GM12891 (cell line): Measurements from ENCODE around the gene SEMA6A. TPM values are rescaled to one million over a fixed set of nuclear protein-coding genes. Genes with fewer than 3 reads are reported as not detected.

ENCODE experiments used
- DNase-seq: peaks from one replicate; pipeline ENCODE4 v3.0.0; 2011; ENCODE audit warnings: low spot score; ENCODE audit not compliant: insufficient read length
- FAIRE-seq: peaks from 2 replicates; lab custom pipeline; 2011; peaks lifted over from hg19 to GRCh38; lab: Jason Lieb, UNC
- PAX5 ChIP-seq: IDR thresholded peaks from 2 replicates; pipeline ENCODE4 v1.6.1; 2011; ENCODE audit warnings: low read length, moderate library complexity, mild to moderate bottlenecking; ENCODE audit not compliant: insufficient read depth, severe bottlenecking
- POLR2A ChIP-seq: IDR thresholded peaks from 2 replicates; pipeline ENCODE4 v1.6.1; 2011; ENCODE audit warnings: low read depth, low read length, control low read depth
- POLR2AphosphoS5 ChIP-seq: IDR thresholded peaks from 2 replicates; pipeline ENCODE4 v1.6.1; 2011; ENCODE audit warnings: low read depth, low read length, control low read depth
- POU2F2 ChIP-seq: IDR thresholded peaks from 2 replicates; pipeline ENCODE4 v1.6.1; 2011; ENCODE audit warnings: low read depth, mild to moderate bottlenecking, control low read depth, low read length, moderate library complexity
- SPI1 ChIP-seq: IDR thresholded peaks from 2 replicates; pipeline ENCODE4 v1.6.1; 2011; ENCODE audit warnings: low read depth, low read length, control low read depth
- TAF1 ChIP-seq: IDR thresholded peaks from 2 replicates; pipeline ENCODE4 v1.6.1; 2011; ENCODE audit warnings: low read depth, low read length, control low read depth
- polyA plus RNA-seq: library from polyadenylated mRNA; unstranded; fragments of >200 nt; gene quantifications from one replicate; pipeline ENCODE4 v1.2.1, GENCODE V29; 2012; ENCODE audit warnings: low read depth, missing spikeins, inconsistent platforms; ENCODE audit not compliant: missing spikeins

The SEMA6A gene
- 1.6 TPM for polyA plus RNA-seq

DNA sequence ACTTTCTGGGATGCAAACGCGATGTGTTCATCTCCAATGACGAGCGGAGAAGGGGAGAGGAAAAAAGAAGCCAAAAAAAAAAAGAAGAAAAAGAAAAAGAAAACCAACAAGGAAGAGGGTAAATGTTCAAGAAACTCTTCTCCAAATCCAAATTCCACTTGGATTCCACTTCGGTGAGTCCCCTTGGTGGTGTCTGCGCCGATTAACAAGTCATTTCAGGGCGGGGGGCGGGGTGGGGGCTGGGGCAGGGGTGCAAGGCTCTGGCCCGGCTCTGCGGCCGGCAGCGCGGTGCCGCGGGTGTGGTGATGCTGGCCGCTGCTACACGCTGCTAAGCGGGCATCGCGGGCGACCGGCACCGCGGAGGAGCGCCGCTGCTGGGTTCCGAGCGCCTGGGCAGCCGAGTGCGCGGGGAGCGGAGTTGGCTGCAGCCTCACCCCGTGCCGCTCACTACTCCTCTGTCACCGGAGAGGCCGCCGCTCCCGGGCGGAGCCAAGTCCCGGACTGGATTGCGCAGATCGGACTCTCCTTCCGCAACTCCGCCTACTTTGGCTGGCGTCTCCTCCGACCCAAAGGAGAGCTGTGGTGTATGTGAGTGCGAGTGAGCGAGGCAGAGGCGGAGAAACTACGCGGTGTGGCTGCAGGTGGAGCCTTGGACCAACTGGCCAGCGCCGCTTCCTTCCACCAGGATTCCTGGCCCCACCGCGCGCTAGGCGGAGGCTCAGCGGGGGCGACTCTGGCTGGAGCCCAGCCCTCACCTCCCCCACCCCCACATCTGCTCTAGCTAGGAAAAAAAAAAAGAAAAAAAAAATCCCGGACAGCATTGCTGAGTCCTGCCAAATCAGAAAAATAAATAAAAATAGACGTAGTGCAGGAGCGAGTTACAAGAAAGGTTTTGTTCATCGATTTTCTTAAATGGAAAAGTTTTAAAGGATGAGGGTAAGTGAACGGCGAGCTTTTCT, at the start of gene SEMA6A:
Gene SEMA6A (minus strand): TSS at position 457 of the 959 bp plus-strand sequence. CDS start 69,879 bp downstream, outside the sequence.
- FAIRE-seq: peak; percentile 95
- TF ChIP-seq POU2F2 (0 out of 2 replicates have a peak, but pooled peaks have one; percentile 15), POLR2A (no peak), TAF1 (peak; percentile 71)
- DNase-seq: peak; percentile 76

- TF ChIP-seq POLR2A: no peak
- no peak for TF ChIP-seq POU2F2
- no peak for TF ChIP-seq TAF1
- no peak for TF ChIP-seq PAX5
- TF ChIP-seq POLR2AphosphoS5: no peak
- TF ChIP-seq SPI1: no peak
- DNase-seq: no peak
Measured at GRCh38 chr5:116622375-116623050, 47.9 kb upstream of the SEMA6A start.

DNA sequence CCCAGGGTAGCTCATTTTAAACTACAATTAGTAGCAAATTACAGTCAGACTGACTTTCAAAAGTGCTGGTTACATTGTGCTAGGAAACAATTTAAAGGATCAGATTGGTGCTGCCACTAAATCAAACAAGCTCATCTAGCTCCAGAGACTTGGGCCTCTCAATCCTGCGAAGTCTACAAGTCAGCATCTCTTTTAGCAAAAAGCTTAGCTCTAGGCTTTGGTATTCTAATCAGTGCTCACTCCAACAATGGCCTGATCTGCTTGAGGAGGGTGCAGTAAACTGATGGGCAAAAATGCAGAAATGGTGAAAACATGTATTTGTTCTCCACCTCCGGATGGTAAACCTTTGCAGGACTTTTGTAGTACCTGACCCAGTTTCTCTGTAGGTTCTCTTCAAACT, 47.0 kb upstream of the SEMA6A start:
- TF ChIP-seq SPI1 (no peak), PAX5 (no peak), TAF1 (no peak), POLR2A (no peak), POU2F2 (no peak), POLR2AphosphoS5 (no peak)
- DNase-seq: no peak
- no peak for FAIRE-seq

More at GRCh38 chr5:116622375-116623050, 47.9 kb upstream of the SEMA6A start:
- FAIRE-seq: no peak

- no peak for DNase-seq
- no peak for FAIRE-seq
- TF ChIP-seq TAF1 (no peak), PAX5 (no peak), SPI1 (no peak), POLR2A (no peak)
Measured at GRCh38 chr5:116616876-116617275, 42.3 kb upstream of the SEMA6A start.

DNA sequence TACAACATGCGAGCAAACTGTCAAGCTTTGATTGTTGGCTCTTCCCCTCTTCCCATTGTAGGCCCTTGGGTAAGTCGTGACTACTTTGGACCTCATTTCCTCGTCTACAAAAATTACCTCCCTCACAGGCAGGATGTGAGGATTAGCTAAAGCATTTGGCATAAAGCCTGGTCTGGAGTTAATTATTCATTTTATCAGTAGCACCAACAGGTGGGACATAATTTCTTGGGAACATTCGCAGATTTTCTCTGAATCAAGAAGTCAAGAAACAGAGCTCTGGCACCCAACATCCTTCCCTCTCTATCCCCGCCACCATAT, 39.9 kb upstream of the SEMA6A start:
- TF ChIP-seq SPI1 (no peak), POLR2A (no peak)
- no peak for DNase-seq
- no peak for FAIRE-seq

- DNase-seq (no peak), FAIRE-seq (no peak)
- TF ChIP-seq SPI1: no peak
- no peak for TF ChIP-seq POLR2AphosphoS5
- TF ChIP-seq TAF1: no peak
- TF ChIP-seq POLR2A: no peak
- no peak for TF ChIP-seq POU2F2
- TF ChIP-seq PAX5: no peak
Measured at GRCh38 chr5:116613445-116613844, 38.8 kb upstream of the SEMA6A start.

GRCh38 chr5:116612431-116612830, 37.8 kb upstream of the SEMA6A start:
- FAIRE-seq (no peak), DNase-seq (no peak)
- TF ChIP-seq SPI1: no peak

DNA sequence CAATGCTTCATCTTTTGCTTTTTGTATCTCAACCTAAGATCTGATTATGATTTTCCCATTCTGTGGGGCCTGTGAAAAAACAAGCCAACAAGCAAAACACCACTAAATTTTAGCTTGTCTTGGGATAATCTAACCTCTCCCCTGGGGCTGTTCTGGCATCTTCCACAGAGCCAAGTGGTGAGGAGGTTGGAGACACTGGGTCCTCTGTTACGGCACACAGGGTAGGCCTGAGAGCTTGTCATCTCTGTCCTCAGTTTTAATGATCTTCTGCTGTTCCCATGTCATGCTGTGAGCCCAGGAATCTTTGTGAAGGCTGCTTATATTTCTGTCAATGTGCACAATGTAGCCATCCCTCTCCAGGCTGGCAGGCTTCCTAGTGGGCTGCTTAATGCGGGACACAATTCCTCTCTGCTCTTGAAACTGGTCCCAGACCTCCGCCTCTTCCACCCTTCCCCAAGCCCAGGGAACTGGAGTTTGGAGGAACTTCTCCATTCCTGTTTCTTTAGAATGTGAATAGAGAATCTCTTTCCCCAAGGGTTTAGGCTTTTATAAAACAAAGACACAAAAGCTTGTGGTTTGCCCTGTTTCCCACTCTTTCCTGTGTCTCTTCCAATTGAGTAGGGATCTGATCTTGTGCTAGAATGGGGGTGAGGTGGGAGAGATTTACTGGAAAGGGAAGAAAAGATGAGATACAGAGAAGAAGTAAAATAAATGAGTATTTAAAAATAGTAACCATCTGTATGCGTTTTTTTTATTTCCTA, 30.9 kb upstream of the SEMA6A start:
- FAIRE-seq: no peak
- no peak for DNase-seq
- TF ChIP-seq SPI1: no peak
- TF ChIP-seq TAF1: no peak
- no peak for TF ChIP-seq POLR2A
- TF ChIP-seq POU2F2: no peak
- no peak for TF ChIP-seq PAX5
- TF ChIP-seq POLR2AphosphoS5: no peak

GRCh38 chr5:116604805-116605204, 30.2 kb upstream of the SEMA6A start:
- TF ChIP-seq PAX5: no peak
- TF ChIP-seq TAF1: no peak
- no peak for TF ChIP-seq POLR2A
- TF ChIP-seq POU2F2: no peak
- no peak for TF ChIP-seq SPI1
- no peak for TF ChIP-seq POLR2AphosphoS5
- FAIRE-seq (no peak), DNase-seq (no peak)
